Ovary (tissue), 9 donors: ENCODE results near the gene RNF144B. TPM values are rescaled to one million over a fixed set of nuclear protein-coding genes. Genes with fewer than 3 reads are reported as not detected.
"Not testable (repeated sequence)": the region's sequence is repeated elsewhere in the genome, so short reads cannot be mapped to it uniquely, and the experiment has no call there.

Experiments used
- DNase-seq, 5 donors: peaks; one replicate each; pipeline ENCODE4 v3.0.0-alpha.2; 2019 to 2020
- H3K27ac ChIP-seq, 2 donors: fragments of 200-600 bp; one replicate each; pipeline versions ENCODE4 v1.5.1 to v1.8.0; 2019 to 2022
- H3K27me3 ChIP-seq: fragments of 200-600 bp; one replicate; pipeline ENCODE4 v1.8.0; 2022
- H3K36me3 ChIP-seq: fragments of 200-600 bp; sonication (generic); one replicate; pipeline ENCODE4 v1.5.1; 2019
- H3K4me1 ChIP-seq: one replicate; pipeline ENCODE4 v1.8.1; 2013; ENCODE audit warnings: mild to moderate bottlenecking, moderate library complexity; ENCODE audit not compliant: insufficient read depth
- H3K4me3 ChIP-seq: fragments of 200-600 bp; sonication (generic); one replicate; pipeline ENCODE4 v1.5.1; 2017
- H3K9me3 ChIP-seq, 2 donors: fragments of 200-600 bp in 1 of 2; sonication (generic) in 1 of 2; one replicate each; pipeline versions ENCODE4 v1.5.1 to v1.8.1; 2013 to 2019; ENCODE audit warnings: mild to moderate bottlenecking in 1 of 2, moderate library complexity in 1 of 2
- CTCF ChIP-seq, 3 donors: fragments of 450-650 bp in 2 of 3; fragments of 200-600 bp in 1 of 3; IDR thresholded peaks; one replicate each; pipeline versions ENCODE4 v1.5.1 to v1.8.0; 2016 to 2022; ENCODE audit warnings: antibody characterized with exemption in 3 of 3, mild to moderate bottlenecking in 1 of 3
- EP300 ChIP-seq: sonication (generic); formaldehyde crosslinking; IDR thresholded peaks from one replicate; pipeline ENCODE4 v1.6.1; 2017; ENCODE audit warnings: antibody characterized with exemption
- POLR2A ChIP-seq: fragments of 450-650 bp; IDR thresholded peaks from one replicate; pipeline ENCODE4 v1.6.1; 2017; ENCODE audit warnings: antibody characterized with exemption, mild to moderate bottlenecking, moderate library complexity
- WGBS, 3 donors: extraction: QIAGEN DNeasy Blood & Tissue Kit in 1 of 3; methylation state at CpG; one replicate each; pipeline versions ENCODE4 v1.1.5 to v1.1.7; 2013 to 2017; 5-methylcytosine and 5-hydroxymethylcytosine counted together
- intact Hi-C, 4 donors: fragments of 100-400 bp; cut with DNase I; formaldehyde crosslinking; loops; one replicate each; pipeline versions ENCODE4 v1.11.0 to v1.15.1; 2022 to 2023
- polyA plus RNA-seq, 2 donors: library from polyadenylated mRNA; stranded (reverse); fragments of 200-250 nt in 1 of 2; fragments of 350-450 nt in 1 of 2; fragmentation: Illumina TruSeq in 1 of 2; extraction: RNeasy Lipid Tissue Mini Kit (QIAGEN cat#74804) in 1 of 2; gene quantifications; one replicate each; pipeline ENCODE4 v1.2.3, GENCODE V29; 2013 to 2014
- total RNA-seq, 7 donors: library from RNA; depleted of rRNA in 2 of 7; stranded (reverse); fragments of >200 nt in 2 of 7; fragmentation: NEBNext Ultra II Directional in 3 of 7; extraction: Animal tissue kit (Norgen Biotek cat#: 25700) in 3 of 7; gene quantifications; one replicate each; pipeline versions ENCODE4 v1.1.0 to v1.2.4, GENCODE V29; 2016 to 2023
- donor health status: DM: no; HTN: no; CAD: no; lungs with moderate emphysema.
- donor health status: DM: no; HTN: no; CAD: no.
- donor health status: Bipolar disorder and iron deficiency.
- donor health status: DM: yes; HTN: yes; CAD: no.
- donor health status: DM: no; HTN: no; CAD: no.
- donor health status: DM: yes; HTN: yes; CAD: no.

Gene RNF144B
- total and polyA plus RNA-seq, 9 donors = 2.5 to 18.7 (median 4.0) TPM

- H3K9me3 ChIP-seq = no peaks in the 10 kb centered on the region
- no peak overlapping the region for H3K4me3 ChIP-seq
- H3K27ac ChIP-seq = no peak overlapping the region
- H3K36me3 ChIP-seq = no peaks in the 10 kb centered on the region
- intact Hi-C loops = no loop called here
- TF ChIP-seq CTCF (IDR thresholded peaks at IDR 0.05) (no peak), POLR2A (no peak), EP300 (no peak)
- no peaks in the 10 kb centered on the region for H3K4me1 ChIP-seq
- no peak for DNase-seq
- WGBS, 3 donors = 84 to 93% (median 92%) methylated on average over 4 of the region's 4 CpGs
- no peaks in the 10 kb centered on the region for H3K27me3 ChIP-seq
Measured at GRCh38 chr6:18406955-18407749, 20.0 kb downstream of the RNF144B start.

DNA sequence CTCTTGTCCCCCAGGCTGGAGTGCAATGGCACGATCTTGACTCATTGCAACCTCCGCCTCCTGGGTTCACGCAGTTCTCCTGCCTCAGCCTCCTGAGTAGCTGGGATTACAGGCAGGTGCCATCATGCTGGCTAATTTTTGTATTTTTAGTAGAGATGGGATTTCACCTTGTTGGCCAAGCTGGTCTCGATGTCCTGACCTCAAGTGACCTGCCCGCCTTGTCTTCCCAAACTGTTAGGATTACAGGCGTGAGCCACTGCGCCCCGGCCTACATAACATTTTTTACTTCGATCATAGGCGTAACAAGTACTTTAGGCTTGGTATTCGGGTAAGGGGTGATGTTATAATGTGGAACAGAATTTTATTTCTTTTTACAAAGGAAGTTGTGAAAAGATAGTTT lies 22.5 kb downstream of the RNF144B start:
- WGBS, 3 donors = 86 to 97% (median 91%) methylated on average over 11 of the region's 11 CpGs
- DNase-seq, H3K36me3 ChIP-seq, H3K9me3 ChIP-seq, intact Hi-C loops, H3K27me3 ChIP-seq, H3K4me1 ChIP-seq, H3K4me3 ChIP-seq, H3K27ac ChIP-seq: not testable (repeated sequence)

- no peak for DNase-seq
- 76 to 82% (median 79%) methylated on average over 3 of the region's 3 CpGs for WGBS, 3 donors
- intact Hi-C loops = no loop called here
- Histone ChIP-seq H3K9me3 (no peaks in the 10 kb centered on the region), H3K27me3 (no peaks in the 10 kb centered on the region), H3K27ac (no peak overlapping the region), H3K36me3 (no peaks in the 10 kb centered on the region), H3K4me1 (no peaks in the 10 kb centered on the region), H3K4me3 (no peak overlapping the region)
- TF ChIP-seq EP300 = no peak
- TF ChIP-seq POLR2A = no peak
- TF ChIP-seq CTCF (IDR thresholded peaks at IDR 0.05) = no peak
Measured at GRCh38 chr6:18410412-18410811, 23.3 kb downstream of the RNF144B start.

- 90 to 96% (median 94%) methylated on average over 1 of the region's 1 CpG for WGBS, 3 donors
- TF ChIP-seq POLR2A = no peak
- no peak for TF ChIP-seq CTCF (IDR thresholded peaks at IDR 0.05)
- no peak for TF ChIP-seq EP300
- DNase-seq = no peak
- no peaks in the 10 kb centered on the region for H3K4me1 ChIP-seq
- no peaks in the 10 kb centered on the region for H3K27me3 ChIP-seq
- no peak overlapping the region for H3K27ac ChIP-seq
- no peaks in the 10 kb centered on the region for H3K36me3 ChIP-seq
- intact Hi-C loops = no loop called here
- H3K9me3 ChIP-seq = no peaks in the 10 kb centered on the region
- H3K4me3 ChIP-seq = no peak overlapping the region
Measured at GRCh38 chr6:18412068-18412467, 24.9 kb downstream of the RNF144B start.

- H3K36me3 ChIP-seq = no peaks in the 10 kb centered on the region
- DNase-seq = no peak
- H3K9me3 ChIP-seq = no peaks in the 10 kb centered on the region
- H3K27ac ChIP-seq = no peak overlapping the region
- TF ChIP-seq POLR2A (no peak), CTCF (IDR thresholded peaks at IDR 0.05) (no peak), EP300 (no peak)
- H3K4me3 ChIP-seq = no peak overlapping the region
- intact Hi-C loops = no loop called here
- H3K27me3 ChIP-seq = no peaks in the 10 kb centered on the region
- no peaks in the 10 kb centered on the region for H3K4me1 ChIP-seq
- 70 to 82% (median 81%) methylated on average over 1 of the region's 1 CpG for WGBS, 3 donors
Measured at GRCh38 chr6:18412644-18413043, 25.5 kb downstream of the RNF144B start.
